ENCODE results near the gene CABP7. TPM values are rescaled to one million over a fixed set of nuclear protein-coding genes. Genes with fewer than 3 reads are reported as not detected.

The CABP7 gene
- total RNA-seq, 2 experiments from 2014 or later = not detected

DNA sequence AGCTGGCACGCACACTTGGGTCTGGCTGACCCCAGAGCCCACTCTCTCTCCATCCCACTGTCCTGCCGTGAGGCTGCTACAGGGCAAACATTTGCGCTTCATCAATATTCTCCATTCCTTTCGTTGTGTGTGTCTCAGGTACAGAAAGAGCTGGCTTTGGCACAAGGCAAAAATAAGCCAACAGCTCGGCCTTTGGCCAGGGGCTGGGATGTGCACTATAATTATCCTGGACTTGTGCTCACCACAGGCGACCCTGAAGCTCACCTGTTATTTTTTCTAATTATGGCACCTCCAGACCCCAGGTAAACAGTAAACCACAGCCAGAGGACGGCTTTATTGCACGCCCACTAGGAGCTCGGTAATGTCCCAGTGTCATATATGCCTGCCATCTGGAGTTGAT lies 36.1 kb downstream of the CABP7 start:
- ATAC-seq (no peak), DNase-seq (no peak)
- CTCF ChIA-PET = interaction anchor here (0.5 kb wide), 1 partner anchor 198 kb away, joined by 3 read pairs; no protein-coding TSS in a partner anchor
- H3K4me1 Mint-ChIP-seq (ENCODE audit: low read depth) = peaks cover 18% of the 10 kb centered on the region
- H3K36me3 Mint-ChIP-seq (ENCODE audit: low read depth) = no peaks in the 10 kb centered on the region
- no peaks in the 10 kb centered on the region for H3K27me3 Mint-ChIP-seq (ENCODE audit: low read depth)
- H3K9me3 Mint-ChIP-seq (ENCODE audit: insufficient read depth) = no peaks in the 10 kb centered on the region
- POLR2A ChIA-PET = no interaction called here
- no peak overlapping the region for H3K27ac Mint-ChIP-seq
- H3K4me3 Mint-ChIP-seq = no peak overlapping the region

DNA sequence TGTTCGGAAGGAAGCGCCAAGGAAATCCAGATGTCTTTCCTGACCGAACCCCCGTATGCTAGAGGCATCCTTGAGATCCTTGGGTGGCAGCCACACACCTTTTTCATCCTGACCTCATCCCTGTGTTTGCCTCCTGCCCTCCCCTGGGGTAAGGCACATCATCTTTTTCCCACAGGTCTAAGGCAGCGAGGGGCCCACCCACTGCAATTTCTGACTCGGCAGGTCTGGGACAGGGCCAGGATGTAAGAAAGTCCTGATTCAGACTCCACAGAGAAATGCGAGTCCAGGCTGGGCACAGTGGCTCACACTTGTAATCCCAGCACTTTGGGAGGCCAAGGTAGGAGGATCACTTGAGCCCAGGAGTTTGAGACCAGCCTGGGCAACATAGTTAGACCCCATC lies 36.5 kb downstream of the CABP7 start:
- Mint-ChIP-seq H3K27me3 (ENCODE audit: low read depth) (no peaks in the 10 kb centered on the region), H3K4me3 (no peak overlapping the region), H3K36me3 (ENCODE audit: low read depth) (no peaks in the 10 kb centered on the region), H3K4me1 (ENCODE audit: low read depth) (peaks cover 13% of the 10 kb centered on the region), H3K27ac (no peak overlapping the region), H3K9me3 (ENCODE audit: insufficient read depth) (no peaks in the 10 kb centered on the region)
- DNase-seq (no peak), ATAC-seq (no peak)
- CTCF ChIA-PET = interaction anchor here (0.5 kb wide), 1 partner anchor 197 kb away, joined by 3 read pairs; no protein-coding TSS in a partner anchor
- POLR2A ChIA-PET = no interaction called here

DNA sequence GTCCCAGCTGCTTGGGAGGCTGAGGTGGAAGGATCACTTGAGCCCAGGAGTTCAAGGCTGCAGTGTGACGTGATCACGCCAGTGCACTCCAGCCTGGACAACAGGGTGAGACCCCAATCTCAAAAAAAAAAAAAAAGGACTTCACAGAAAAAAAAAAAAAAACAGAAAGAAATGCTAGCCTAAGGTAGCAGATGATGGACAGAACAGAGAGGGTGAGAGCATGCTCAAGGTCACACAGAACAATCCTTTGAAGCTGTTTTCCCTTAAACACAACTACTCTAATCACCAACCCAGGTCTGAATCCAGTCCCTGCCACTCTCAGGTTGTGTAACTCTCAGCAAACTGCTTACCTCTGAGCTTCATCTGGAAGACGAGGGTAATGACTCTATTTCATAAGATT lies 37.3 kb downstream of the CABP7 start:
- ATAC-seq (no peak), DNase-seq (no peak)
- Mint-ChIP-seq H3K36me3 (ENCODE audit: low read depth) (no peaks in the 10 kb centered on the region), H3K27ac (no peak overlapping the region), H3K9me3 (ENCODE audit: insufficient read depth) (no peaks in the 10 kb centered on the region), H3K4me1 (ENCODE audit: low read depth) (peaks cover 6% of the 10 kb centered on the region), H3K4me3 (no peak overlapping the region), H3K27me3 (ENCODE audit: low read depth) (no peaks in the 10 kb centered on the region)
- ChIA-PET CTCF (no interaction called here), POLR2A (no interaction called here)

DNA sequence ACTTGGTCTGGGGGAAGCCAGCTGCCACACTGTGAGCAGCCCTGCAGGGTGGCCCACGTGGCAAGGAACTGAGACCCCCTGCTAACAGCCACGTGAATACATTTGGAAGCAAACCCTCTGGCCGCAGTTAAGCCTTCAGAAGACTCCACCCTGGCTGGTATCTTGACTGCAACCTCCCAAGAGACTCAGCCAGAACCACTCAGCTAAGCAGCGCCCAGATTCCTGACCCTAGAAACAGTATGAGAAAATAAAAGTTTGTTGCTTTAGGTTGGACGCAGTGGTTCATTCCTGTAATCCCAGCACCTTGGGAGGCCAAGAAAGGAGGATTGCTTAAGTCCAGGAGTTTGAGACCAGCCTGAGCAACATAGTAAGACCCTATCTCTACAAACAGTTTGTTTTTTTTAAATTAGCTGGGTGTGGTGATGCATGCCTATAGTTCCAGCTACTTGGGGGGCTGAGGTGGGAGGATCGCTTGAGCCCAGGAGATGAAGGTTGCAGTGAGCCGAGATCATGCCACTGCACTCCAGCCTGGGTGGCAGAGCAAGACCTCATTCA lies 38.3 kb downstream of the CABP7 start:
- no peak overlapping the region for H3K4me3 Mint-ChIP-seq
- H3K27me3 Mint-ChIP-seq (ENCODE audit: low read depth) = no peaks in the 10 kb centered on the region
- no peaks in the 10 kb centered on the region for H3K4me1 Mint-ChIP-seq (ENCODE audit: low read depth)
- CTCF ChIA-PET = no interaction called here
- POLR2A ChIA-PET = no interaction called here
- no peak overlapping the region for H3K27ac Mint-ChIP-seq
- no peak for ATAC-seq
- no peaks in the 10 kb centered on the region for H3K36me3 Mint-ChIP-seq (ENCODE audit: low read depth)
- H3K9me3 Mint-ChIP-seq (ENCODE audit: insufficient read depth) = no peaks in the 10 kb centered on the region
- no peak for DNase-seq

DNA sequence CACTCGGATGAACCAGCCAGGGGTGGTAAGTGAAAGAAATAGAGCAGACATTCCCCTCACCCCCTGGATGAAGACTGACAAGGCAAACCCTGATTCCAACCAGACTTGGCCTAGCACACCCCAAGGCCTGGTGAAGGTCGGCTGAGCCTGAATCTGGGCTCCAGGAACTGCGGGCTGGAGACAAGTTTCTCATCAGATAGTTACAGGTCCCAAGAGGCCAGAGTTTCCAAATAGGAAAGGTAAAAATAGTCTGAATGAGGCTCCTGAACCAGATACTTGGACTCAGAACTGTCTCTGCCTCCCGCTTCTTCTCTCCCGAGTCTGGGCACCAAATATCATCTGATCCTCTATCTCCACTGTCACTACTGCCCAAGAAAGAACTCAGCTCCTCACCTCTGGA lies 39.2 kb downstream of the CABP7 start:
- ATAC-seq (no peak), DNase-seq (no peak)
- Mint-ChIP-seq H3K27me3 (ENCODE audit: low read depth) (no peaks in the 10 kb centered on the region), H3K4me3 (no peak overlapping the region), H3K27ac (no peak overlapping the region), H3K9me3 (ENCODE audit: insufficient read depth) (no peaks in the 10 kb centered on the region), H3K36me3 (ENCODE audit: low read depth) (no peaks in the 10 kb centered on the region), H3K4me1 (ENCODE audit: low read depth) (peaks cover under 1% of the 10 kb centered on the region)
- CTCF ChIA-PET = no interaction called here
- POLR2A ChIA-PET = no interaction called here

DNA sequence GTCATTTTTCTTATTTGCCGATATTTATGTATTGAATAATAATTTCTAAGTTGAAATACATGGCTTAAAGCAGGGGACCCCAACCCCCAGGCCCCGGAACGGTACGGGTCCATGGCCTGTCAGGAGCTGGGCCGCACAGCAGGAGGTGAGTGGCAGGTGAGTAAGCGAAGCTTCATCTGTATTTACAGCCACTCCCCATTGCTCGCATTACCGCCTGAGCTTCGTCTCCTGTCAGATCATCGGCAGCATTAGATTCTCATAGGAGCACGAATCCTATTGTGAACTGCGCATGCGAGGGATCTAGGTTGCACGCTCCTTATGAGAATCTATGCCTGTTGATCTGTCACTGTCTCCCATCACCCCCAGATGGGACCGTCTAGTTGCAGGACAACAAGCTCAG lies 42.5 kb downstream of the CABP7 start:
- DNase-seq (no peak), ATAC-seq (no peak)
- H3K27ac Mint-ChIP-seq = no peak overlapping the region
- peaks cover 25% of the 10 kb centered on the region for H3K4me1 Mint-ChIP-seq (ENCODE audit: low read depth)
- ChIA-PET POLR2A (interaction anchor here (0.9 kb wide), 1 partner anchor 9 kb away, joined by 3 read pairs; no protein-coding TSS in a partner anchor), CTCF (no interaction called here)
- H3K9me3 Mint-ChIP-seq (ENCODE audit: insufficient read depth) = no peaks in the 10 kb centered on the region
- no peak overlapping the region for H3K4me3 Mint-ChIP-seq
- H3K27me3 Mint-ChIP-seq (ENCODE audit: low read depth) = no peaks in the 10 kb centered on the region
- H3K36me3 Mint-ChIP-seq (ENCODE audit: low read depth) = peaks cover 4% of the 10 kb centered on the region

DNA sequence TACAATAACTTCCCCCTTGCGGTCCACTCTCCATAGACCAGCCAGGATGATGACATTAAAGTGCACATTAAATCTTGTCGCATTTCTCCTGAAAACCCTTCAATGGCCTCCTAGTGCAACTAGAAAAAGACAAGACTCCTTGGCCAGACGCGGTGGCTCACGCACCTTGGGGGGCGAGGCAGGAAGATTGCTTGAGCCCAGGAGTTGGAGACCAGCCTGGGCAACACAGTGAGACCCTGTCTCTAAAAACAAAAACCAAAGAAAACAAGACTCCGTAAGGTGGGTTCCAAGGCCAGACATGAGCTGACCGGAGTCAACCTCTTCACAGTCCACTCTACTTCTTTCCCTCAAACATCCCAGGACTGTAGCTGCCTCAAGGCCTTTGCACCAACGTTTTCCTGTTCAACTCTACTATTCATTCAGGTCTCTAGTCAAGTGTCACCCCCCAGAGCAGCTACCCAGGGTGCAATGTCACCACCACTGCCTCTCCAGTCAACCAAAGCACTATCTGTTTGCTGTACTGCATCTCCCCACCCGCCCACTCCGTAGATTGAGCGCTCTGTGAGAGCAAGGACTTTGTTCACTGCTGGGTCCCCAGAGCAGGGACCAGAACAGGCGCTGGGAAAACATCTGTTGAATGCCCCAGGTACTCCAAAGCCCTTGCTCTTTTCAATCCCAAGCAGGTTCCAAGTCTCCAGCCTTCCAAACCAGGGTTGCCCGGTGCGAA lies 46.3 kb downstream of the CABP7 start:
- Mint-ChIP-seq H3K4me3 (peak overlapping the region; percentile 93), H3K27me3 (ENCODE audit: low read depth) (no peaks in the 10 kb centered on the region), H3K36me3 (ENCODE audit: low read depth) (peaks cover 27% of the 10 kb centered on the region), H3K4me1 (ENCODE audit: low read depth) (peaks cover 42% of the 10 kb centered on the region), H3K9me3 (ENCODE audit: insufficient read depth) (no peaks in the 10 kb centered on the region), H3K27ac (peak overlapping the region; percentile 92)
- POLR2A ChIA-PET = interaction anchor here (1.0 to 1.7 kb wide), 5 partner anchors 15 to 117 kb away, joined by 3 to 8 read pairs (median 4); partner anchors contain the start of genes ASCC2 and MTMR3
- ATAC-seq (peak; percentile 6), DNase-seq (peak; percentile 47)
- CTCF ChIA-PET = interaction anchor here (0.9 to 1.2 kb wide), 3 partner anchors 130 to 239 kb away, joined by 3 to 5 read pairs (median 5); no protein-coding TSS in a partner anchor

DNA sequence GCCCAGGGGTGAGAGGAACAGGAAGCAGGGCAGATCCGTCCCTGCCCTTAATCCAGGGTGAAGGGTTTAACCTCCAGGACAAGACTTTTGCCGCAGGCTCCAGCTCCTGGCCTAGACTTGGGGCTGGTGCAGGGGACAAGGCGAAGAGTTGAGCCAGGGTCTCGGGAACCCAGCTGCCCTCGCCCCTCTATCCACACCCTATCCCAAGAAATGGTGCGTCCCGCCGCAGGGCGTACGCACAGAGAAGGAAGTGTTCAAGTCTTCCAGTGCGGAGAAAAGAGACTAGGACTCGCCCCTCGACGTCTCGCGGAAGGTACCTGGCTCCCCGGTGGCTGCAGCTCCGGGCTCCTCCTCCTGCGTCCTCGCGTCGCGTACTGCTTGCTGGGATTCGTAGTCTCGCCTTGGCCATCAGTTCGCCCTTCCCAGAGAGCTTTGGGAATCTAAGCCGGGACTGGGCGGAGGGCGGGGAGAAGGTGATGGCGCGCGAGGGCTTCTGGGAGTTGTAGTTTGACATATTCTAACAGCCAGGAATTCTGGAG lies 46.9 kb downstream of the CABP7 start, which contains the start of gene ZMAT5:
Gene ZMAT5, minus strand, starts transcription at position 376 of the 539 bp plus-strand sequence. CDS start 18,463 bp downstream, outside the sequence.
- peak within 1 kb of the TSS; percentile 93 for H3K4me3 Mint-ChIP-seq
- no peaks in the 10 kb centered on the region for H3K9me3 Mint-ChIP-seq (ENCODE audit: insufficient read depth)
- peaks cover 42% of the 10 kb centered on the region for H3K4me1 Mint-ChIP-seq (ENCODE audit: low read depth)
- ChIA-PET POLR2A (interaction anchor here (1.0 to 1.7 kb wide), 5 partner anchors 15 to 117 kb away, joined by 3 to 8 read pairs (median 4); partner anchors contain the start of genes ASCC2 and MTMR3), CTCF (interaction anchor here (0.9 to 1.2 kb wide), 3 partner anchors 131 to 238 kb away, joined by 3 to 5 read pairs (median 5); no protein-coding TSS in a partner anchor)
- DNase-seq (peak; percentile 97), ATAC-seq (peak; percentile 96)
- H3K27me3 Mint-ChIP-seq (ENCODE audit: low read depth) = no peaks in the 10 kb centered on the region
- peaks cover 28% of the 10 kb centered on the region for H3K36me3 Mint-ChIP-seq (ENCODE audit: low read depth)
- H3K27ac Mint-ChIP-seq = peak within 1 kb of the TSS; percentile 92

DNA sequence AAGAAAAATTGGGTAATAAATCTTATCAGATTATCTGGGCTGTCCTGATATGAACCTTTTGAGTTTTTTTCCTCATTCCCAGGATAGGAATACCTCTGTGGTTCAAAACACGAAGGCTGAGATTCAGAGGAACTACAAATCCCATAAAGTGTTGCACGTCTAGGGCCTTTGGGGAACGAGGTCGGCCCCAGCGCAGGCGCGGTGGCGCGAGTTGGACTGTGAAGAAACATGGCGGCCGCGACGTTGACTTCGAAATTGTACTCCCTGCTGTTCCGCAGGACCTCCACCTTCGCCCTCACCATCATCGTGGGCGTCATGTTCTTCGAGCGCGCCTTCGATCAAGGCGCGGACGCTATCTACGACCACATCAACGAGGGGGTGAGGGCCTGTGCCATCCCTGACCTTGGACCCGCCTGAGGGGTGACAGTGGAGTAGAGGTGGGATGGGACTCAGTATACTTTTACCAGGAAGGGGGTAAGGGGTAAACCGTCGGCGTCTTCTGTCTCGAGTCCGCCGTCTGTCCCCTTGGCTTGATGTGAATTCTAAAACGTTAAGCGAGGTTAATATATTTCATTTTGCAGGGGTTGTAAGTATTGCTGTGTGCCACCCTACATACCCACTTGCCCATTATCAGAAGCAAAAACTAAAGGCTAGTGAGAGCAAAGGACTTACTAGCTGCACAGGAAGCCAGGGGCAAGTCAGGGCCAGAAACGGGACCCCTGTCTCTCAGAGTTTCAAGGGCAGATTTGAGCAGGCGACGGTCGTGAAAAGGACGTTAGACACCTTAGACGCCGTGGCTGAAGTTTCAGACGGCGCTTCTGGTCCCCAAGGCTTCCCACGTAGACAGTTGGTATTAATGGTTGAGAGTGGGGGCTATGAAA lies 47.6 kb downstream of the CABP7 start, which contains the start of gene UQCR10:
Gene UQCR10, plus strand, starts transcription at position 199 of the 881 bp plus-strand sequence. Its CDS starts 30 bp downstream, at position 229.
- ChIA-PET CTCF (interaction anchor here (0.9 to 1.2 kb wide), 3 partner anchors 131 to 237 kb away, joined by 3 to 5 read pairs (median 5); no protein-coding TSS in a partner anchor), POLR2A (interaction anchor here (1.0 to 1.7 kb wide), 5 partner anchors 14 to 116 kb away, joined by 3 to 8 read pairs (median 4); partner anchors contain the start of genes ASCC2 and MTMR3)

DNA sequence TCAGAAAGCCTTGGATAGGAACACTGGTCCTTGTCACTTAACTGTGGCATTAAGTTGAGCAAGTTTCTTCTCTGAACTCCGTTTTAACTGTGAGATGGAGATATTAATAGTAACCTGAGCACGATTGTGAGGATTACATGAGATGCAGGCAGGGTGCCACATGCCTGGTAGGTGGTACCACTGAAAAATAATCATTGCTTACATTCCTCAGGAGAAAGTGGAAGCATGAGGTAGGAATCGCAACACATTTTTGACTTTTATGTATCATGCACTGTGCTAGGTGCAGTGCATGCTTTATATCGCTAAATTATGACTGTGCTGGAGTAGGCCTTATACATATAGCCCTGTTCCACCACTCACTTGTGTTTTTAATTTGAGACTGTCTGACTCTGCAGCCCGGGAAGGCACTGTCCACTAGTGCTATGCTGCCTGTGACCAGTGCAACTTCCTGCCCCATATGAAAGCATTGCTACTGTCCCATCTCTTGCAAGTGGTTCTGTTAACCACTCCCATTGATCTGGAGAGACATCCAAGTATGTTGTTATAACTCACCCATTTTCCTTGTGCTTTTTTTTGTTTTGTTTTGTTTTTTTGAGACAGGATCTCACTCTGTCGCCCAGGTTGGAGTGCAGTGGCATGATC lies 48.4 kb downstream of the CABP7 start:
- Mint-ChIP-seq H3K36me3 (ENCODE audit: low read depth) (peaks cover 31% of the 10 kb centered on the region), H3K4me1 (ENCODE audit: low read depth) (peaks cover 42% of the 10 kb centered on the region), H3K27ac (peak overlapping the region; percentile 92), H3K9me3 (ENCODE audit: insufficient read depth) (no peaks in the 10 kb centered on the region), H3K27me3 (ENCODE audit: low read depth) (no peaks in the 10 kb centered on the region), H3K4me3 (peak overlapping the region; percentile 93)
- DNase-seq (no peak), ATAC-seq (no peak)
- CTCF ChIA-PET = no interaction called here
- POLR2A ChIA-PET = no interaction called here

More for the DNA sequence above, 47.6 kb downstream of the CABP7 start, which contains the start of gene UQCR10:
- H3K36me3 Mint-ChIP-seq (ENCODE audit: low read depth) = peaks cover 31% of the 10 kb centered on the region
- DNase-seq = peak; percentile 95
- ATAC-seq = peak; percentile 87
- H3K27me3 Mint-ChIP-seq (ENCODE audit: low read depth) = no peaks in the 10 kb centered on the region
- H3K27ac Mint-ChIP-seq = peak within 1 kb of the TSS; percentile 92
- no peaks in the 10 kb centered on the region for H3K9me3 Mint-ChIP-seq (ENCODE audit: insufficient read depth)
- peak within 1 kb of the TSS; percentile 93 for H3K4me3 Mint-ChIP-seq
- peaks cover 42% of the 10 kb centered on the region for H3K4me1 Mint-ChIP-seq (ENCODE audit: low read depth)

All from activated CD8-positive, alpha-beta T cell treated with anti-CD3 and anti-CD28 coated beads, Interleukin-2, amount 10 ng/mL, durations not matched to agents 7 days and 5 days (primary cell).